Activated CD4-positive, alpha-beta T cell treated with anti-CD3 and anti-CD28 coated beads, Interleukin-2, amount 50 U/mL, for 48 hours (primary cell): ENCODE results near the gene PDZRN3.

ENCODE experiments used
- DNase-seq, 2 experiments: peaks; one replicate each; pipeline ENCODE4 v3.0.0-alpha.2; 2020

Gene PDZRN3

DNA sequence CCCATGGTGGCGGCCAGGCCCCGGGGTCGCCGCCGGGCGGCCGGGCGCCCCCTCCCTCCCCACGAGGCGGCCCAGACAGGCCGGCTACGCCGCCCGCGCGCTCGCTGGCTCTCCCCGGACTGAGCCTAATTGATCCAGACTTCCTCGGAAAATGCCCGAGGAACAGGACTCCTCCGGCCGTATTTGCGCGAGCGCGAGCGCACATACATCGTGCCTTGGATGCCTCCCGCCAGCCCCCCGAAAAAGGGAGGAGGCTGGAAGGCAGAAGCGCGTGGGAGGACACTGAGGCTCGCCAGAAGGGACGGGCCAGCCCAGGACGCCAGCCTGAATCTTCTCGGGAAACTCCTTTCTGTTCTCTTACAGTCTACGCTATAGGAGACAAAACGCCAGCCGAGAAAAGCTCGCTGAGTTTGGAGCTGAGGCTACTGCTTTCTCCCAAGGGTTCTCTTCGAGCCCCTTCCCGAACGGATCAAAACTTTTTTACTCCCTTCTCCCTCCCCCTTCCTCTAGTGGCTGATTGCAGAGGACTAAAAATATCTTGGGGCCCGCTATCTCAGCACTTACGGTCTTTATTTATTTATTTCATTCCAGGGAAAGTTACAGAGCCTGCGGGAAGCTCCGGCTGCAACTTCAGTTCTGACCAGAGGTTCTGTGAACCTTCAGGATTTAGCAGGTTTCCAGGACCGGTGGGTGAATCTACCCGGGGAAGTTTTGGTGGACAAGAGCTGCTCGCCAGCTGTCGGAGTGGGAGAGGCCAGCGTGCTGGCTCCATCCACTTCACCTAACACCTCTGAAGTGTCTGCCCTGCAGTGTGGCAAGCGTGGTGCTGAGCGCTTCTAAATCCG, at the start of gene PDZRN3:
PDZRN3 (minus strand) TSS at position 121 of the 845 bp plus-strand sequence.
- no peak for DNase-seq

DNA sequence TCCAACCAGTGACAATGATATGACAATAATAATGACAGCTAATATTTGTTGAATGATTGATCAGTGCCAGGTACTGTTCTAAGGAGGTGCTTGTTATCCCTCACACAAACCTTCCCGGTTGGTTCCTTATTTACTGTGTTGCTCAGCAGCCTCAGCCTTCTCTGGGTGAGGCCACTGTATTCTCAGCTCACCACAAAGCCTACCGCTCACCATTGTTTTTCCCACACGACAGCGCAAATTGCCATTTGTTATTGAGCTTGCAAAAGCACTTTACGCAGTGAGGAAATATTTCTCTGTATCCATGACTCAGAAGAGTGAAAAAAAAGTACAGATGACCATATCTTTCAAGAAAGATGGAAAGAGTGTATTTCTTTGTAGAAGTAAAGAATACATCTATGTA, 49.5 kb upstream of the PDZRN3 start:
- DNase-seq = no peak

DNA sequence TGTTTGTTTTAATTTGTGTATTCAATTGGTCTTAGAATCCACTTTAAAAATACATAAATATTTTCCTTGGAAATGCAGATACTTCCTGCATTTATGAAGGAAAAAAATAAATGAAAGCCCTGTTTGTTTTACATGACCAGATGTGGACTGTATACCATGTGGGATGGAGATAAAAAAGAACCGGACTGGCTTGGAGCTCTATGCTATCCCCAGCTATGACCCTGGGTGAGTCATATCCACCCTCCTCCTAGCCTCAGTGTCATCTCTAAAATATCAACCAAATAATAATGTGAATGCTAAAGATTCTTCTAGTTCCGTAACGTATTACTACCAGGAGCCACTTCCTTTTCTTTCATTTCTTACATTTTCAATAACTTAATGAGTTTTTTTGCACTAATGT, 44.5 kb upstream of the PDZRN3 start:
- no peak for DNase-seq

DNA sequence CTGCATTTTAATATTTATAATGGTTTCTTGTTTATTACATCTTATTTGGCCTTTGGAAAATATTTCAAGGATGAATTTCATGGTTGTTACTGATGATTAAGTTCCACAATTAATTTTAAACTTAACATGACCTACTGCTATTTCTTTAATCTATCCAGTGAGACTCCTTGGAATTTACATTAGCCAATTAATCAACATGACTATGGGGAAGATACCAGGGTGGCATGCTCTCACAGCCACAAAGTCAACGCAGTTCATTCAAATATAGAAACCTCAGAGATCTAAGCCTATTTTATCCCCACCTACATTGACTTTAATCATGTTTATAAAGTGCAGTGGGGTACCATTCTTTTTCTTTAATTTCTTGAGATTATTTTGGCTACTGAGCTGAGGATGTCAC, 43.6 kb upstream of the PDZRN3 start:
- no peak for DNase-seq

DNA sequence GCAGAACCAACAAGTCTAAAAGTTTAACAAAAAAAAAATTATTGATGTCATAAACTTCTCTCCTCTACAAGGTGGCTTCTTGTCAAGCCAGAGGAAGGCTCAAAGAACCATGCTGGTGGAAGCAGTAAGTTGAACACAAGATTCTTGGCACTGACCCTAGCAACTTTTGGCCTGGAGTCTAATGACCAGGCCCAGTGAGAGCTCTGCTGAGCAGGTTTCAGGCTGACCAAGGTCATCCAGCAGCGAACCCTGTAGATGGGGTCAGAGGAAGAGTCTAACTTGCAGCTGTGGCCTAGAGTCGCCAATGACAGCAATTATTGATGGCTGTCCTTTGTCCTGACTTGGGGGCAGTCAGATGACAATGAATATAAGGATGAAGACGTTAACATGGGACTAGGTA, 43.1 kb upstream of the PDZRN3 start:
- no peak for DNase-seq

DNA sequence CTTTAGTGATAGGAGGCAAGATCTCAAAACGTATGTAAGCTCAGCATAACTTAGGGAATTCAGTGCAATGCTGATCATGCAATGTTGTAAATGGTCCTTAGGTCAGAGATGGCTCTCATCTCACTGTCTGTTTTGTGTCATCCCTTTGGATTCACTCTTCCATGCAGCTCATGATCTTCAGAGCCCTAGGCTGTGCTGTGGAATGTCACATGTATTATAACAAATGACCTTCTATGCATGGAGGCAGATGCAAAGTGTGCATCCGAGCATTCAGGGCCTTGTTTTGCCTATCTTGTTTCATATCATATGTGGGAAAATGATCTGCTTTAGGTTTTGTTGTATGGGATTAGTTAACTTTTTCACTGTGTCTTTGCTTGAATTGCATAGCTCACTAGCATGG, 40.5 kb upstream of the PDZRN3 start:
- no peak for DNase-seq

DNA sequence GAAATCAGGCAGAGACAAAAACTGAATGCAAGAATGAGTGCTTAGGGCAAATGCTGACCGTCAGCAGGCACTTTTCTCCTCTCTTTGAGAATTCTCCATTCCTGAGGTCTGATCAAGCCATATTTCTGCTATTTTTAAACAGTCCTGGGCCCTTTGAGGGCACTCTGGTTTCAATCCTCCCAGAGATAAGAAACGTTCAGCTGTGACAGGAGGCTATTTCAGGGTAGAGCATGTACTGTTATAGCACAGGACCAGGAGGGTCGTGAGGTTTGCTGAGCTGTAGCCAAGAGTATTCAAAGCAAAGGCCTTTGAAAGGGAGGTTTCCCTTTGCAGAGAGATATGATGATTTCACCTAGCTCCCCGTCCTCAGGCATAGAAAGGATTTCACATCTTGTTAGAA, 39.6 kb upstream of the PDZRN3 start:
- no peak for DNase-seq

DNA sequence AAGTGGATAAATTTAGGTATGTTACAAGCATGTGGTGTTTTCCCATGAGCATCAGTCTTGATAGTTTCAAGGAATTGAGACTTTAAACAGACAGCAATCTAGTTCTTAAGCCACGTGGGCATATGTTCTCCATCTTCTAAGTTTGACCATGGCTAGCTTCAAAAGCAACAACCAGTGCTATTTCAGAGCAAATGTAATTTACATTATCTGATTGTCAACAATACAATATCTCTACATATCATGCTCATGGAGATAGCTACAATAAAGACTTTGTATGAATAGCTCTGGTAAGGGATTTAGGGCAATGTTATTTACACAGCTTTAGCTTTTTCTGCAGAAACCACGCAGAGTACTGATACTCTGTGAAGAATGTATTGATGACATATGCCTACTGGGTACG, 38.8 kb upstream of the PDZRN3 start:
- DNase-seq = no peak

DNA sequence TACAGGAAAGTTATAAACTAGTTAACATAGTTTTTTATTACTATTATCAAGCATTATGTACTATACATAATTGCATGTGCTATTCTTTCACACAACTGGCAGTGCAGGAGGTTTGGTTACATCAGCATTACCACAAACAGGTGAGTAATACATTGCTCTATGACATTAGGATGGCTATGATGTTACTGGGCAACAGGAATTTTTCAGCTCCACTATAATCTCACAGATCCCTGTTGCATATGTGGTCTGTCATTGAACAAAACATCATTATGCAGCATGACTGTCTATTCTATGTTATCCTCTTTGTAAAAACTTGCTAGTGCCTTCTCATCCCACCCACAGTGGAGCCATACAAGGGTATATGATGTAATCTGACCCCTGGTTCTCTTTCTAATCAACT, 36.5 kb upstream of the PDZRN3 start:
- DNase-seq = no peak

DNA sequence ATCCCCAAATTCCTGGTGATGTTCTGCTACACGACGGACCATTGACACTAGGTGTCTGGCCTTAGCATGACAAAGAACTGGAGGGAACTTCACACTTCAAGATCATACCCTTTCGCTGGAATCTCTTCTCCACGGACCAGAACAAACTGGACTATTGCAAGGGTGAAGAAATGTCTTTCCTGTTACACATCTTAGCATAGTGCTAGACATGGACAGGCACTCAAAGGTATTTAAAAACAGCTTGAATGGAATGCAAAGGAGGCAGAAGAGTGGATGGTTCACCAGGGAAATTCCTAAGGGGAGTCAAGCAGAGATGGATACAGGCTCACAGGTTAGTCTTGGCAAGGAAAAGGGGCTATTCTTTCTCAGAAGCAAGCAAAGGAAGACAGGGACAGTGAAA, 33.5 kb upstream of the PDZRN3 start:
- no peak for DNase-seq

DNA sequence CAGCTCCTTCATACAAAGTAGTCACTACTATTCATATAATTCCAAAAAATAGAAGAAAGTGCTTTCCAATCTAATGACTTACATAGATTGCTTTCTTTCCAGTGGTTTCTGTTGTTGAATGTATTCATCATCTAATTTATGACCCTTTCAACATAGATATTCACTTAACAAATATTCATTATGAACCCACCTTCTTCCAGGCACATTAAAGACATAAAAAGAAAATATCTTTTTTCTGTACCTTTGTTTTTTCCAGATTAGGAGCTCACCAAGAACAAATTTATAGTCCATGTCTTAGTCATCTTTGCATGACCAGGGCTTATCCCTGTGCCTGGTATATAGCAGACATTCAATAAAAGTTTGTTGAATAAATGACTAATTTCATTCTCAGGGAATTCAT, 32.4 kb upstream of the PDZRN3 start:
- no peak for DNase-seq

DNA sequence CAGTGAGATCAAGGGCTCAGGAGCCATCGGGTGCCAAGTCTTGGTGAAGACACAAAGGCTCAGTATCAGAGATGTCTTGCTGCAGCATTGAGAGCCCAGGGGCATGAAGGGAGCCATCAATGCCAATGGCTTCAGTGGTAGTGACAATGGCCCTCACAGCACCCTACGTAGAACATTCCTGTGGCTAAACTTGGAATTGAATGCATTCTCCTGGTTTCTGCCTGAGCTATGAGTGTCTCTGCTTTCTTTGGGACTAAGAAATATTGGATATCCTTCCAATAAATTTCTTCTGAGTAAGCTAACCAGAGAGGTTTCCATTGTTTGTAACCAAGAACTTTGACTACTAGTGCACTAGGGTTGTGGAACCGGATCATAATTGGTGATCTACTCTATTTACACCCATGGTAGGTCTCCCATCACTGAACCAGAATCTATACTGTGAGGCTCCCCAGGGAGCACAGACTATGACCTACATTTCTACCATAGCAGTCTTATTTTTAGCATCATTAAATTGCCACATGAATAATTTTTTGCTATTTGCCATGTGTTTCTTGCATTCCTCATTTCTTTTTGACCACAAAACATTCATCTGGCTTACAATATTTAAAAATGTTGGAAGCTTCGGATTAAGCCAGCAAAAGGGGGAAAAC, 31.6 kb upstream of the PDZRN3 start:
- DNase-seq = no peak

DNA sequence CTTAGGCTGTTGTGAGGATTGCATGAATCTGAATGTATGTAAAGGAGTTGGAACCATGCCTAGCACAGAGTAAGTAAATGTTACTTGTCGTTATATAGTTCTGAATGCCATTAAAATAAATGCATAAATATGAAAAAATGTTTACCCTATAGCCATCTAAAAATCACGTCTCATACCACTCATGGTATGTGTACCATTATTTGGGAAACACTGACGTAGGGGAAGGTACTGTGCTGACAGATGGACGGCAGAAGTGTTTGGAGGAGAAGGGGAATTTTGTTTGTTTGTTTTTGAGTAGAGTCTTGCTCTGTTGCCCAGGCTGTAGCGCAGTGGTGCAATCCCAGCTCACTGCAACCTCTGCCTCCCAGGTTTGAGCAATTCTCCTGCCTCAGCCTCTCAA, 30.5 kb upstream of the PDZRN3 start:
- DNase-seq = no peak

DNA sequence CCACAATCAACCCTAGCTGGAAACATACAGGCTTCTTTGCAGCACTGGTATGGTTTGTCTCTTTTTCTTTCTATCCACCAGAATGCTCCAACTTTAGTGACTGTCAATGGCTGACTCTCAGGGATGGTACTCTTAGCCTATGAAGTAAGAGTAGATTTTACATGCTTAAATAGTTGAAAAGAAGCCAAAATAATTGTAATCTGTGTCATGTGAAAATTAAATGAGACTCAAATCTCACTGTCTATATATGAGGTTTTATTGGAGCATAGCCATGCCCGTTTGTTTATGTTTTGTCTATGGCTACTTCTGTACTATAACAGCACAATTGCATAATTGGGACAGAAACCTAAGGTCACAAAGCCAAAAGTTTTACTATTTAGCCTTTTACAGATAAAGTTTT, 29.1 kb upstream of the PDZRN3 start:
- DNase-seq = no peak

DNA sequence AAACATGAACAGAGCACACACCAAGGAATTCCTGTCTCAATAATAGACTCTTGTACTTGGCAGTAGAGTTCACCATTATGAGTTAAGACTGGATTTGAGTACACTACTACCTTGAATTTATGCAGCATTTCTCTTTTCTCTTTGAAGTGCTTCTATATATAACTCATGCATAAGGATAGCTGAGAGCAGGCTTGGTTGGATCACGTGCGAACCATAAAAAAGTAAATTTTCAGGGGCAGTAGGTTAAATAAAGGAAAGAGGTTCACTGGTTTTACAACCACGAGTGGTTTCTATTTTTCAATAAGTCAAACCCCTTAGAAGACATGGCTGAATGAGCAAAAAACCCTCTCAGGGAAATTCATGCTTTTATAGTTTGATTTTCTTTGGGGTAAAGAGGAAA, 28.6 kb upstream of the PDZRN3 start:
- no peak for DNase-seq

DNA sequence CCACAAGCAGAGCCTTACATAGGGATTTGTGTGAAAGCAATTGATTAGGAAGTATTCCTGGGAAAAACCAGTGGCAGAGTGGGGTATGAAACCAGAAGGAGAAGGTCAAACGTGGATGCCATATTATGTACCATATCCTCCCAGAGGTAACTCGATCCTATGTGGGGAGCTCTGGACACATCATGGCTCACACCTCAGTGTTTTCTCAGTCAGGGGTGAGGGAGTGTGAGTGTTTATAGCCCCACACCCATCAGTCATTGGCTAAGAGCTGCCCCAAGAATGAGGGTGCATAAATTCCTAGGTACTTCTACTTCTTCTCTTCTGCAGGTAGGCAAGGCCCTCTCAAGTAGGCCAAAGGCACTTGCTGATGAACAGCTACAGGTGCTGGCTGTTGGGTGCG, 28.2 kb upstream of the PDZRN3 start:
- no peak for DNase-seq

DNA sequence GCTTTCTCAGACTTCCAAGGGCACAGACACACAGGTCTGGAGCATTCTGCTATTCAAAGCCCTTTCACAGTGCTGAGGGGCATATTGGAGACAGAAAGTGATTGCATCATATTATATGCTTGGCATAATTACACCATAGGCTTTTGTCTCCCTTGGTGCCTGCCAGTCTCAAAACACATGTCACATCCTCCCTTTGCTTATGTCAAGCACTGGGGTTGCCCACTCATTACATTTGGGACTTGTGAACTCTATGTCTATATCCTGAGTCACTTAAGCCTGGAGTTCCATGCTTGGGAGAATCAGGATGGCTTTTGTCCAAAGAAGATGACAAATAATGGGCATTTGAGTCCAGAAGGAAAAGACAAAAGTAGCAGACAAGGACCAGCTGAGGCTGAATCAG, 12.3 kb upstream of the PDZRN3 start:
- no peak for DNase-seq

DNA sequence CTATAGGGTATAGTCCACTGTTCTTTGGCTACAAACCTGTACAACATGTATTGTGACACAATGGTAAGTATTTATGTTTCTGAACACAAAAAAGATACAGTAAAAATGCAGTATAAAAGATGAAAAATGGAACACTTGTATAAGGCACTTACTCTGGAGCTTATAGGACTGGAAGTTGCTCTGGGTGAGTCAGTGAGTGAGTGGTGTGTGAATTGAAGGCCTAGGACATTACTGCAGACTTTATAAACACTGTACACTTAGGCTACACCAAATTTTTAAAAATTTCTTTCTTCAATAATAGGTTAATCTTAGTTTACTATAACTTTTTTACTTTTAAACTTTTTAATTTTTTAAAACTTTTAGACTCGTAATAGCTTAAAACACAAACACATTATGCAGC, 10.5 kb upstream of the PDZRN3 start:
- no peak for DNase-seq

DNA sequence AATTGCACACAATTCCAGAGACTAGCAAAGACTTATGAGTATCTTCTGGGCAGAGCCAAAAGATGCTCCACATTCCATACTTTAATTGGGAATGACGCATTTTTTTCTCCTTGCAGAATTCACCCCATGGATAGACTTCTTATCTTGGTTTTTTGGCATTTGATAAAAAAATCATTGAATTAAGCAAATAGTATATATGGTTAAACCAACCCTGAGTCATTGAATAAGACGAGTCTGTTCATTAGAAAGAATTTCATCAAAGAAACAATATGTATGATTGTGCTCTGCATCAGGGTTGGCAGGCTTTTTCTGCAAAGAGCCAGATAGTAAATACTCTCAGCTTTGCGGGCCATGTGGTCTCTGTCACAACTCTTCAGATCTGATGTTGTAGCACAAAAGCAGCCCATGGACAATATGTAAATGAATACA, 9.2 kb upstream of the PDZRN3 start:
- DNase-seq = no peak

DNA sequence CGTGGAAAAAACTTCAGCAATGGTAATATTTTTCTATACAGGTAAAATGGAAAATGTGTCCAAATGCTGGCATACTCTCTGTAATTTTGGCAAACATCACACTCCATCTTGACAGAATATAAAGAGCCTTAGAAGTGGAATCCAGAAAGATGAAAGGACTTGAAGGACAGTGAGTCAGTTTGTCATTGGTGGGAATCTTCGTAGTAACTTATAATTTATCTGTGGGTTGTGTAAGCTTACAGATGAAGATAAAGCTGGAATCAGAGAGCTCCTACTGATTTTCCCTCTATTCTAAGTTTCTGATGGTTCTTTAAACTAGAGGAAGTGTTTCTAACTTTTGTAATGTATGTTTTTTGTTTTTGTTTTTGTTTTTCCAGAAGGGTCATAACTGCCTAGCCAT, 8.7 kb upstream of the PDZRN3 start:
- DNase-seq = no peak

DNA sequence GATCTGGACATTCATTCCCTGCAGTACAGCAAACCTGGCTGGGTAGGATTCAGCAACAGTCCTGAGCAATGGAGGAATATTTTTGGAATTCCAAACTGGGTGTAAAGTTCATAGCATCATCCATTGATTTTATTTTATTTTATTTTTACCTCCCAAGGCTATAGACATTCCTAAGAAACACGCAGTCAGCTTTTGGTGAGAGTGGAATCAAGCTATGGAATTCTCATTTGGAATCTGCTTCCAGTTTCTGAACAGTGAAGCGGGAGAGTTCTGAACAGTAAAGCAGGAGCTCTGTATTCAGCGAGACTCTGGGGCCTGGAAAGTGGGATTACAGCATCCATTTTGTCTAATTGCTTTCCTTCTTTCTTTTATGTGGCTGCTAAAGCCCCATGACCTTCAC, 1.4 kb upstream of the PDZRN3 start:
- DNase-seq = no peak

DNA sequence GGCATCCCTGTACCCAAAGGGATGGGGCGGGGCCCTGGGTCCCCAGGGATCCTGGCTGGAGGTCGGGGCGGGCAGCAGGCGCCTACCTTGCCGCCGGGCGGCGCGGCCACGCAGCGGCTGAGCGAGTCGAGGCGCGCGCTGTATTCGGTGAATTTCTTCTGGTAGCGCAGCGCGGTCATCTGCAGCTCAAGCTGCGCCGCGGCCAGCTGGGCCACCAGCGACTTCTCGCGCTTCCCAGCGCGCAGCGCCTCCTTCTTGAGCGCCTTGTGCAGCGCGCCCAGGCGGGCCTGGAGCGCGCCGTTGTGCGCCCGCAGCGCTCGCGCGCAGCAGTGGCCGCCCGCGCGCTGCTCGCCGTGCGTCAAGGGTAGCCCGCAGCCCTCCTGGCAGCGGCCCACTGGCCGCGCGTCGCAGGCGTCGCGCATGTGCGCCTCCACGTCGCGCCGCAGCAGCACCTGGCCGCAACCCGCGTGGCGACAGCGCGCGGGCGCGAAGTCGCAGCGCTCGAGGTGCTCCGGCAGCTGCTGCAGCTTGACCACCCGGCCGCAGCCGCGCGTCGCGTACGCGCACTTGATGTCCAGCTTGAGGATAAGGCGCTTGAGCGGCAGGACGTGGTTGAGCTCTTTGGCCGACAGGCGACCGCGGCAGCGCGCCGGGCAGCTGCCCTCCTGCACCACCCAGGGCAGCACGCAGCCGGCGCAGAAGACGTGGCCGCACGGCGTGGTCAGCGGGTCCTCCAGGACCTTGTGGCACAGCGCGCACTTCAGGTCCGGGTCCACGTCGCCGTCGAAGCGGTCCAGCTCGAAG, 522 bp downstream of the PDZRN3 start:
- no peak for DNase-seq

DNA sequence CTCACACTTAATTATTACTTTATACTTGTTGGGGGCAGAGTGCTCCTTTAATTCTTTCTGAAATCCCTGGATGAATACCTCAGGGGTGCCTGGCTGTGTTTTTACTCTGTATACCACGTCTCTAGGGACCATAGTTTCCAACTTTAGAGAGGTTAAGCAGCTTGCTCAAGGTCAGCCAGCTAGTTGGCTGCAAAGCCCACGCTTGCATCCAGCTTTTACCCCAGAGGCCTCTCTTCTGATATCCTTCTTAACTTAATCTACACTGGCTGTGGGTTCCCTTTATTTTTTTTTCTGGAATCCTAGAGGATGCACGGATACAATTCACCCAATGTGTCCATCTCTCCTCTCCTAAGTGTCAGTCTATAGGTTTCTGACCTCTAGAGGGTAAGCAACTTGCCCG, 1.4 kb downstream of the PDZRN3 start:
- no peak for DNase-seq
